Esophagus squamous epithelium (tissue), 4 donors: ENCODE data around the gene PSMD13.

Source experiments
- POLR2A ChIP-seq, 4 donors: fragments of 450-650 bp; IDR thresholded peaks; one replicate each; pipeline ENCODE4 v1.6.1; 2017; ENCODE audit warnings: antibody characterized with exemption in 4 of 4, mild to moderate bottlenecking in 4 of 4, moderate library complexity in 3 of 4
- TF ChIP-seq, protein P1 (sequence below), 6 experiments: fragments of 450-650 bp in 4 of 6; fragments of 200-600 bp in 2 of 6; sonication (generic) in 2 of 6; IDR thresholded peaks; one replicate each; pipeline ENCODE4 v1.5.1; 2016 to 2019; ENCODE audit warnings: antibody characterized with exemption in 6 of 6, mild to moderate bottlenecking in 4 of 6, moderate library complexity in 4 of 6

DNA sequence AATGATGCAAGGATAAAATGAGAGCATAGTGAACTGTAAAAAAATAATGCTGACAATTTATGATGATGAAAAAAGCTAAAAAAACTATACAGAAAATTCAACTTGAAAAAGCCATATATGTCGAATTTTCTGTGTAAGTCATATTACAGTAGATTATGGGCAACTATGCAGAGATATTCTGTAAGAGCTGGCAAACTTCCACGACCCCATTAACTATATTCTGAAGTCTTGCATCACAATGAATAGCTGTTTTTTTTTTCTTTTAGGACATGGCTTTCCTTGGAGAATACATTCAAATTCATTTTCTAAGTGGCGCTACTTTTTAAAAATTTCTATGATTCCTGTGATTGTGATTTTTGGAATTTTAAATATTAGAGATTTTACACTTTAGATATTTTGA lies 18.4 kb downstream of the PSMD13 start:
- no peak for TF ChIP-seq POLR2A (IDR thresholded peaks at IDR 0.05)
- TF ChIP-seq, protein P1, sequence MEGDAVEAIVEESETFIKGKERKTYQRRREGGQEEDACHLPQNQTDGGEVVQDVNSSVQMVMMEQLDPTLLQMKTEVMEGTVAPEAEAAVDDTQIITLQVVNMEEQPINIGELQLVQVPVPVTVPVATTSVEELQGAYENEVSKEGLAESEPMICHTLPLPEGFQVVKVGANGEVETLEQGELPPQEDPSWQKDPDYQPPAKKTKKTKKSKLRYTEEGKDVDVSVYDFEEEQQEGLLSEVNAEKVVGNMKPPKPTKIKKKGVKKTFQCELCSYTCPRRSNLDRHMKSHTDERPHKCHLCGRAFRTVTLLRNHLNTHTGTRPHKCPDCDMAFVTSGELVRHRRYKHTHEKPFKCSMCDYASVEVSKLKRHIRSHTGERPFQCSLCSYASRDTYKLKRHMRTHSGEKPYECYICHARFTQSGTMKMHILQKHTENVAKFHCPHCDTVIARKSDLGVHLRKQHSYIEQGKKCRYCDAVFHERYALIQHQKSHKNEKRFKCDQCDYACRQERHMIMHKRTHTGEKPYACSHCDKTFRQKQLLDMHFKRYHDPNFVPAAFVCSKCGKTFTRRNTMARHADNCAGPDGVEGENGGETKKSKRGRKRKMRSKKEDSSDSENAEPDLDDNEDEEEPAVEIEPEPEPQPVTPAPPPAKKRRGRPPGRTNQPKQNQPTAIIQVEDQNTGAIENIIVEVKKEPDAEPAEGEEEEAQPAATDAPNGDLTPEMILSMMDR (IDR thresholded peaks at IDR 0.05) = no peak
